Gastroesophageal sphincter (tissue), 3 donors: Measurements from ENCODE around the gene MVB12B.

ENCODE experiments used
- EP300 ChIP-seq: sonication (generic); formaldehyde crosslinking; IDR thresholded peaks from one replicate; pipeline ENCODE4 v1.6.1; 2017; ENCODE audit warnings: antibody characterized with exemption, mild to moderate bottlenecking
- POLR2A ChIP-seq, 2 donors: fragments of 450-650 bp; IDR thresholded peaks; one replicate each; pipeline ENCODE4 v1.6.1; 2017; ENCODE audit warnings: antibody characterized with exemption in 2 of 2, mild to moderate bottlenecking in 2 of 2, moderate library complexity in 1 of 2
- POLR2AphosphoS5 ChIP-seq: sonication (generic); formaldehyde crosslinking; IDR thresholded peaks from one replicate; pipeline ENCODE4 v1.6.1; 2017; ENCODE audit warnings: antibody characterized with exemption
- TF ChIP-seq, protein P1 (sequence below), 4 experiments: fragments of 200-600 bp in 2 of 4; fragments of 450-650 bp in 2 of 4; sonication (generic) in 1 of 4; IDR thresholded peaks; one replicate each; pipeline ENCODE4 v1.5.1; 2017 to 2019; ENCODE audit warnings: antibody characterized with exemption in 4 of 4, mild to moderate bottlenecking in 2 of 4, moderate library complexity in 2 of 4

DNA sequence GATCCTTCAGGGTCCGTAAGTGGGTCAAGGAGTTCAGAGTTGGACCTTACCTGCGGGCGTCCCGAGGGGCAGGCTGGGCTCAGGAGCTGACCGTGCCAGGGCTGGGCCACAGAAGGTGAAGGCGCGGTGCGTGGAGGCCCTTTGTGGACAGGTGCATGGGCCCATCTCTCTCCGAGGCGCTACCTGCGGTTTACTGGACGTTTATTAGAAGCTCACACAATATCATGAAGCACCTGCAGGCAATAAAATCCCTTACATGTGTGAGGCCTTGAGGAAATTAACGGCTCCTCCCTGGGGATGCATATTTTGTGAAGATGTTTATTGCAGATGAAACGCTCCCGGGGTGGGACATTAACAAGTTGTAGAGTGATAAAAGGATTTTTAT, 207.3 kb downstream of the MVB12B start:
- TF ChIP-seq EP300 (no peak), POLR2A (IDR thresholded peaks at IDR 0.05) (no peak), POLR2AphosphoS5 (no peak)
- TF ChIP-seq, protein P1, sequence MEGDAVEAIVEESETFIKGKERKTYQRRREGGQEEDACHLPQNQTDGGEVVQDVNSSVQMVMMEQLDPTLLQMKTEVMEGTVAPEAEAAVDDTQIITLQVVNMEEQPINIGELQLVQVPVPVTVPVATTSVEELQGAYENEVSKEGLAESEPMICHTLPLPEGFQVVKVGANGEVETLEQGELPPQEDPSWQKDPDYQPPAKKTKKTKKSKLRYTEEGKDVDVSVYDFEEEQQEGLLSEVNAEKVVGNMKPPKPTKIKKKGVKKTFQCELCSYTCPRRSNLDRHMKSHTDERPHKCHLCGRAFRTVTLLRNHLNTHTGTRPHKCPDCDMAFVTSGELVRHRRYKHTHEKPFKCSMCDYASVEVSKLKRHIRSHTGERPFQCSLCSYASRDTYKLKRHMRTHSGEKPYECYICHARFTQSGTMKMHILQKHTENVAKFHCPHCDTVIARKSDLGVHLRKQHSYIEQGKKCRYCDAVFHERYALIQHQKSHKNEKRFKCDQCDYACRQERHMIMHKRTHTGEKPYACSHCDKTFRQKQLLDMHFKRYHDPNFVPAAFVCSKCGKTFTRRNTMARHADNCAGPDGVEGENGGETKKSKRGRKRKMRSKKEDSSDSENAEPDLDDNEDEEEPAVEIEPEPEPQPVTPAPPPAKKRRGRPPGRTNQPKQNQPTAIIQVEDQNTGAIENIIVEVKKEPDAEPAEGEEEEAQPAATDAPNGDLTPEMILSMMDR (IDR thresholded peaks at IDR 0.05), result no peak
